Transverse colon (tissue), 4 donors: ENCODE measurements around the gene MYH14. TPM values are rescaled to one million over a fixed set of nuclear protein-coding genes. Genes with fewer than 3 reads are reported as not detected.
A peak's percentile ranks its signal among the peaks of the same experiment; 100 is the strongest.

Experiments used
- DNase-seq: peaks from one replicate; pipeline ENCODE4 v3.0.0-alpha.2; 2019
- H3K27ac ChIP-seq, 4 donors: fragments of 200-600 bp; sonication (generic); 2 replicates each; pipeline ENCODE4 v1.5.1; 2016 to 2018; ENCODE audit warnings: inconsistent platforms in 4 of 4
- H3K27me3 ChIP-seq: fragments of 200-600 bp; sonication (generic); 2 replicates; pipeline ENCODE4 v1.5.1; 2017; ENCODE audit warnings: inconsistent platforms
- H3K36me3 ChIP-seq, 4 donors: fragments of 200-600 bp; sonication (generic); 2 replicates each; pipeline ENCODE4 v1.5.1; 2017 to 2019; ENCODE audit warnings: inconsistent platforms in 4 of 4
- H3K4me1 ChIP-seq, 4 donors: fragments of 200-600 bp; sonication (generic); 2 replicates each; pipeline ENCODE4 v1.5.1; 2017 to 2020; ENCODE audit warnings: inconsistent platforms in 4 of 4
- H3K4me3 ChIP-seq, 4 donors: fragments of 200-600 bp; sonication (generic); 1 replicate in 1 of 4; 2 replicates in 3 of 4; pipeline versions ENCODE4 v1.5.1 to v1.6.1; 2017 to 2019; ENCODE audit warnings: inconsistent platforms in 4 of 4
- H3K9me3 ChIP-seq, 2 donors: fragments of 200-600 bp; sonication (generic); 2 replicates each; pipeline ENCODE4 v1.5.1; 2017 to 2019; ENCODE audit warnings: inconsistent platforms in 2 of 2
- CTCF ChIP-seq, 5 experiments: fragments of 200-600 bp in 3 of 5; fragments of 450-650 bp in 2 of 5; sonication (generic) in 3 of 5; IDR thresholded peaks; 1 replicate in 2 of 5; 2 replicates in 3 of 5; pipeline ENCODE4 v1.5.1; 2016 to 2017; ENCODE audit warnings: antibody characterized with exemption in 5 of 5, inconsistent platforms in 3 of 5, mild to moderate bottlenecking in 2 of 5, moderate library complexity in 1 of 5
- EP300 ChIP-seq: sonication (generic); formaldehyde crosslinking; IDR thresholded peaks from one replicate; pipeline ENCODE4 v1.6.1; 2017; ENCODE audit warnings: antibody characterized with exemption, low read depth
- POLR2A ChIP-seq: fragments of 450-650 bp; IDR thresholded peaks from one replicate; pipeline ENCODE4 v1.6.1; 2016; ENCODE audit warnings: antibody characterized with exemption, mild to moderate bottlenecking, moderate library complexity
- POLR2AphosphoS5 ChIP-seq, 3 donors: sonication (generic); formaldehyde crosslinking; IDR thresholded peaks; one replicate each; pipeline ENCODE4 v1.6.1; 2016; ENCODE audit warnings: antibody characterized with exemption in 3 of 3
- WGBS, 2 donors: methylation state at CpG; one replicate each; pipeline ENCODE4 v1.1.5; 2018; ENCODE audit warnings: low coverage in 1 of 2; 5-methylcytosine and 5-hydroxymethylcytosine counted together
- in situ Hi-C, 4 donors: fragments of 200-750 bp; cut with MboI; loops; one replicate each; pipeline versions ENCODE4 v1.15.0 to v1.15.1; 2017; ENCODE audit warnings: low sequenced_read_pairs in 3 of 4, low pct_ligation_motif_present in 1 of 4, low pct_unique_long_range_greater_than_20kb in 1 of 4
- intact Hi-C: fragments of 100-400 bp; cut with DNase I; formaldehyde crosslinking; loops from one replicate; pipeline ENCODE4 v1.15.1; 2023; ENCODE audit warnings: low total_unique reads
- total RNA-seq, 4 donors: library from RNA; depleted of rRNA; stranded (reverse); fragments of >200 nt; gene quantifications; one replicate each; pipeline ENCODE4 v1.1.0, GENCODE V29; 2016

Gene MYH14
- total RNA-seq, 4 donors from 2014 or later: 321 to 814 (median 393) TPM

DNA sequence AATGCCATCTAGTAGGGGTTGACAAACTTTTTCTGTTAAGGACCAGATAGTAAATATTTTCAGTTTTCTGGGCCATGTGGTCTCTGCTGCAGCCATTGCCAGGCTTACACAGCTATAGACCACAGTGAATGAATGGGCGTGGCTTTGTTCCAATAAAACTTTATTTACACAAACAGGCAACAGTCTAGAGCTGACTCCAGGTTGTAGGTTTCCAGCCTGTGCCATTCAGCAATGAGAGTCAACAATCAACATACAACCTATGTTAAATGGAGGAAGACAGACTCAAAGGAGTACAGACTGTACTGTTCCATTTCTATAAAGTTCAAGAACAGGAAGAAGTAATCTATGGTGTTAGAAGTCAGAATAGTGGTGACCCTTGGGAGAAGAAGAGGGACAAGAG is 25.1 kb upstream of the MYH14 start:
- in situ Hi-C loops (no loop called here), intact Hi-C loops (no loop called here)
- Histone ChIP-seq H3K36me3 (no peaks in the 10 kb centered on the region), H3K9me3 (no peaks in the 10 kb centered on the region), H3K4me3 (no peak overlapping the region), H3K27ac (peak overlapping the region; percentile 81 to 88 (median 84)), H3K4me1 (peaks cover 5 to 26% (median 6%) of the 10 kb centered on the region in 4 donors), H3K27me3 (no peaks in the 10 kb centered on the region)
- WGBS, 2 donors: 0 to 17% methylated on average over 1 of the region's 1 CpG
- DNase-seq: peak; percentile 37
- TF ChIP-seq POLR2AphosphoS5 (IDR thresholded peaks at IDR 0.05): peak in 2 of 3 donors; percentile 19 to 39
- TF ChIP-seq CTCF (IDR thresholded peaks at IDR 0.05): no peak
- TF ChIP-seq POLR2A: peak; percentile 24
- TF ChIP-seq EP300: peak; percentile 78

DNA sequence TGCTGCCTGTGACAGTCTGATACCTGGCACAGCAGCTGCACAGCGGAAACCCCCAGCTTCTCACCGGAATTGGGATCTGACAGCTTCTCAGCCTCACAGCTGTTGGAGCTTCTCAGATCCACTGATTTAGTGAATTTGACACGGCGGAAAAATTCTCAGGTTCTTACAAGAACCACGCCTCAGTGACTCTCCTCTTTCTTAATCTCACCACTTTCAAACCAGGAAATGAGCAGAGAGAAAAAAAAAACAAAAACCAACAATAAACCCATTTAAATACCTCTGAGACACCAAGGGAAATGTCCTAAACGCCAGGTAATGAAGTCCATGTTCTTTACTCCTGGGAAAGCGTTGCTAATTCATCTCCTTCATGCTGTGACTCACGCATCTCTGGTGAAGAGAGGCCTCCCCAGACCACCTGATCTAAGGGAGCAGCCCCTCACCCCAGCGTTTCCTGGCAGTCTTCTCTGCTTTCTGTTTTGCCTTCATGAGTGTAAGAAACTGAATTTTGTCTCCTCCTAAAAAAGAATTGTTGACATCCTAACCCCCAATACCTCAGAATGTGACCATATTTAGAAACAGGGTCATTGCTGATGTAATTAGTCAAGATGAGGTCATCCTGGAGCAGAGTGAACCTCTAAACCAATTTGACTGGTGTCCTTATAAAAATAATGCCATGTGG is 24.4 kb upstream of the MYH14 start:
- H3K9me3 ChIP-seq: no peaks in the 10 kb centered on the region
- no peak for DNase-seq
- 21 to 27% methylated on average over 8 to 9 of the region's 9 CpGs for WGBS, 2 donors
- TF ChIP-seq EP300: no peak
- peak in 1 of 3 donors; percentile 8 for TF ChIP-seq POLR2AphosphoS5 (IDR thresholded peaks at IDR 0.05)
- TF ChIP-seq POLR2A: no peak
- no peak overlapping the region for H3K4me3 ChIP-seq
- H3K4me1 ChIP-seq: peaks cover 5 to 23% (median 6%) of the 10 kb centered on the region in 4 donors
- intact Hi-C loops: no loop called here
- peak overlapping the region; percentile 81 to 88 (median 84) for H3K27ac ChIP-seq
- in situ Hi-C loops: no loop called here
- H3K36me3 ChIP-seq: no peaks in the 10 kb centered on the region
- no peaks in the 10 kb centered on the region for H3K27me3 ChIP-seq

DNA sequence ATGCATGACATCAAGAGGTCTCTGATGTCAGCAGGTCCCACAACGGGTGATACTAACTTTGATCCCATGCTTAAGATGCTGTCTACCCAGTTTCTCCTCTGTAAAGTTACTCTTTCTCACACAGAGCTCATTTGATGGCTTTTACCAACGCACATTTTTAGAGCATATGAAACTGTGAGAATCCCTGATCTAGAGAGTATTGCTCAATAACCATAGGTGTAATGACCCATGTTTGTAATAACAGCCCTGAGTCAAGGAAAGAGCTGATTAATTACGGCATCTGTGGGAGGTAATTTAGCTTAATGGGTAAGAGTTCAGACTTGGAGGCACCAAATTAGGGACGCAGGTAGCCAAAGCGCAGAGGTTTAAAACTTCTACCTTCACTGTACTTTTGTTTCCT is 22.3 kb upstream of the MYH14 start:
- Histone ChIP-seq H3K27ac (no peak overlapping the region), H3K4me1 (peaks cover 5 to 23% (median 6%) of the 10 kb centered on the region in 4 donors), H3K4me3 (no peak overlapping the region), H3K27me3 (no peaks in the 10 kb centered on the region), H3K36me3 (no peaks in the 10 kb centered on the region), H3K9me3 (no peaks in the 10 kb centered on the region)
- WGBS, 2 donors: 67 to 75% methylated on average over 5 of the region's 5 CpGs
- in situ Hi-C loops (no loop called here), intact Hi-C loops (no loop called here)
- no peak for DNase-seq
- TF ChIP-seq POLR2AphosphoS5 (IDR thresholded peaks at IDR 0.05) (no peak), EP300 (no peak), POLR2A (no peak), CTCF (IDR thresholded peaks at IDR 0.05) (no peak)

DNA sequence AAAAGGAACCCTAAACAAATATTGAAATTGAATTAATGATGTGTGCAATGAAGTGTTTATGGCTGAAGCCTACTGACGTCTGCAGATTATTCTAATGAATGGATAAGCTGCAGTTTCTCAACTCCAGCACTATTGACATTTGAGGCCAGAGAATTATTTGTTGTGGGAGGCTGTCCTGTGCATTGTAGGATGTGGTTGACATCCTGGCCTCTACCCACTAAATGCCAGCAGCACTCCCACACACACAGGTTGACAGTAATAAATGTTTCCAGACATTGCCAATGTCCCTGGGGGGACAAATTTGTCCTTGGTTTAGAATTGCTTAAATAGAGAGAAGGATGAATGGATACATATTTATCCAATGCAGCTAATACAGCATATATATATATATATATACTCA is 19.2 kb upstream of the MYH14 start:
- Histone ChIP-seq H3K4me3 (no peak overlapping the region), H3K27ac (no peak overlapping the region), H3K36me3 (no peaks in the 10 kb centered on the region), H3K9me3 (no peaks in the 10 kb centered on the region), H3K4me1 (peaks cover 0 to 5% (median 2%) of the 10 kb centered on the region in 4 donors), H3K27me3 (no peaks in the 10 kb centered on the region)
- WGBS, 2 donors: 0 to 21% methylated on average over 1 of the region's 1 CpG
- in situ Hi-C loops: no loop called here
- DNase-seq: no peak
- intact Hi-C loops: no loop called here
- no peak for TF ChIP-seq EP300
- no peak for TF ChIP-seq POLR2AphosphoS5 (IDR thresholded peaks at IDR 0.05)
- TF ChIP-seq POLR2A: no peak
- no peak for TF ChIP-seq CTCF (IDR thresholded peaks at IDR 0.05)
